ENCODE measurements around the gene SYT6. TPM values are rescaled to one million over a fixed set of nuclear protein-coding genes. Genes with fewer than 3 reads are reported as not detected.
"Not testable (repeated sequence)": the region's sequence is repeated elsewhere in the genome, so short reads cannot be mapped to it uniquely, and the experiment has no call there.

The SYT6 gene
- total RNA-seq, 1 donor from 2014 or later = not detected

DNA sequence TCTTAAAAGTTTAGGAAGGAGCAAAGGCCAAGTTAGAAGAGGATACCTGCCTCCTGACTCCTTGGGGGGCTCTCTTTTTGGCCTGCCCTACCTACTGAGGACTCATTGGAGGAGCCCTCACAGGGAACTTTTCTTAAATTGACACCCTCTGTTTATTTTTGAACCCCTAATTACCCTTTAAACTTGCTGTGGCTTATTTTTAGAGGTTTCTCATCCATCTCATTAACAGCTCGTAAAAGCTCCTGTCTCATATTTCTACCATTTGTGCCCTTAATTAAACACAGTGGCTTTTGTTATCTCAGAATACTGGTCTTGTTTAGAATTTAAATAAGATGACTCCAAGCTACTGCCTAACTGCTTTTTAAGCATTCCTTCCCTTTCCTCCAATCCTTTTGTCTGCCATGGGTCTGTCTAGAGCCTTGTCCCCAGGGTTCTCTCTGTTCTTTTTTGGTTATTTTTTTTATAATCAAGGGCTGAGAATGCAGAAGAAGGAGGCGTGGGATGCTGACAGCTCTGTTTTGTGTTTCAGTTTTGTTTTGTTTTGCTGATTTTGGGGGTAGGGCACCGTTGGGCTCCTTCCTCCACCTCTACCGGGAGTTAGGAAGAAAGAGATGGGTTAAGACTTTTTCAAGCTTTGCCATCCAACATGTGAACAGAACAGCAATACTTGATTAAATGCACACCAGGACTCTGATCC is 78.0 kb downstream of the SYT6 start:
- peaks cover 12% of the 10 kb centered on the region for H3K27me3 Mint-ChIP-seq (ENCODE audit: unreplicated experiment)
- no peaks in the 10 kb centered on the region for H3K4me1 Mint-ChIP-seq (ENCODE audit: unreplicated experiment)
- no peaks in the 10 kb centered on the region for H3K36me3 Mint-ChIP-seq (ENCODE audit: unreplicated experiment)
- H3K27ac Mint-ChIP-seq (ENCODE audit: unreplicated experiment) = no peak overlapping the region
- peaks cover 7% of the 10 kb centered on the region for H3K9me3 Mint-ChIP-seq (ENCODE audit: unreplicated experiment)
- H3K4me3 Mint-ChIP-seq (ENCODE audit: unreplicated experiment) = no peak overlapping the region
- TF ChIP-seq, protein P1, sequence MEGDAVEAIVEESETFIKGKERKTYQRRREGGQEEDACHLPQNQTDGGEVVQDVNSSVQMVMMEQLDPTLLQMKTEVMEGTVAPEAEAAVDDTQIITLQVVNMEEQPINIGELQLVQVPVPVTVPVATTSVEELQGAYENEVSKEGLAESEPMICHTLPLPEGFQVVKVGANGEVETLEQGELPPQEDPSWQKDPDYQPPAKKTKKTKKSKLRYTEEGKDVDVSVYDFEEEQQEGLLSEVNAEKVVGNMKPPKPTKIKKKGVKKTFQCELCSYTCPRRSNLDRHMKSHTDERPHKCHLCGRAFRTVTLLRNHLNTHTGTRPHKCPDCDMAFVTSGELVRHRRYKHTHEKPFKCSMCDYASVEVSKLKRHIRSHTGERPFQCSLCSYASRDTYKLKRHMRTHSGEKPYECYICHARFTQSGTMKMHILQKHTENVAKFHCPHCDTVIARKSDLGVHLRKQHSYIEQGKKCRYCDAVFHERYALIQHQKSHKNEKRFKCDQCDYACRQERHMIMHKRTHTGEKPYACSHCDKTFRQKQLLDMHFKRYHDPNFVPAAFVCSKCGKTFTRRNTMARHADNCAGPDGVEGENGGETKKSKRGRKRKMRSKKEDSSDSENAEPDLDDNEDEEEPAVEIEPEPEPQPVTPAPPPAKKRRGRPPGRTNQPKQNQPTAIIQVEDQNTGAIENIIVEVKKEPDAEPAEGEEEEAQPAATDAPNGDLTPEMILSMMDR (IDR thresholded peaks at IDR 0.05) = no peak
- DNase-seq (ENCODE audit: extremely low spot score, unreplicated experiment) = no peak

DNA sequence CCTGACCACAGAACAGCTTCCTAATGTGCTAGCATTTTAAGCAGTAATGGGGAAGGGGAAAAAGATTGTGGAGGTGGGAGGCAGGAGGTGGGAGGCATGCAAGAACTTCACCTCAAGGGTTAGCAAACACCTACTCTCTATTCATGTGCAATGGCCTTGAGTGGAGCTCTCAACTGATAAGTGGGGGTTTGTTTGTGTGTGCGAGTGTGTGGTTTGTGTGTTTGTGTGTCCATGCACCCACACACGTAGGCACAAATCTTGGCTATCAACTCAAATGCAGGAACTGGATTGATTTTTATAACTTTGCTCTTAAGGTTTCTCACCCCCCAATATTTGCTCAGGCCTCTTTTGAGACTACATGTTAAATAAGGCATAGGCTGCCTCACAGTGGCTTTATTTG is 78.6 kb downstream of the SYT6 start:
- no peak for DNase-seq (ENCODE audit: extremely low spot score, unreplicated experiment)
- H3K4me3 Mint-ChIP-seq (ENCODE audit: unreplicated experiment) = no peak overlapping the region
- H3K4me1 Mint-ChIP-seq (ENCODE audit: unreplicated experiment) = no peaks in the 10 kb centered on the region
- H3K27ac Mint-ChIP-seq (ENCODE audit: unreplicated experiment) = no peak overlapping the region
- H3K36me3 Mint-ChIP-seq (ENCODE audit: unreplicated experiment) = no peaks in the 10 kb centered on the region
- H3K9me3 Mint-ChIP-seq (ENCODE audit: unreplicated experiment) = peaks cover 11% of the 10 kb centered on the region
- H3K27me3 Mint-ChIP-seq (ENCODE audit: unreplicated experiment) = peaks cover 11% of the 10 kb centered on the region
- TF ChIP-seq, protein P1 (IDR thresholded peaks at IDR 0.05) = no peak

DNA sequence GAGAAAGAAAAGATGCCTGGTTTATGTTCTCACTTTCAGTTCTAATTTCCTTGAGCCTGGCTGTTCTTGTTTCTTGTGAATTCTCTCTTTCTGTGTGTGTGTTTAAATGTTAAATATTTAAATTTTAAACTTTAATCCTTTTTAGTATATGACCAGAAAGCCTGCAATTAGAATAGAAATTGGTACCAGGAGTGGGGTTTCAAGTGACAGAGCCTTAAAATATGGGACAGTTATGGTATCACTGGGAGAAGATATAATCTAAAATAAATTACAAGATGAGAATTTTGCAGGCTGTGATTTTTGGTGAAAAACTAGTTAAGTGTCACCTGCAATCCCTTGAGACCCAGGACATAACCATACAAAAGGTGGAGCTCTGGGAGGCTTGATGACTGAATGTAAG is 81.4 kb downstream of the SYT6 start:
- DNase-seq (ENCODE audit: extremely low spot score, unreplicated experiment) = no peak
- H3K27me3 Mint-ChIP-seq (ENCODE audit: unreplicated experiment) = peaks cover 9% of the 10 kb centered on the region
- peaks cover 14% of the 10 kb centered on the region for H3K9me3 Mint-ChIP-seq (ENCODE audit: unreplicated experiment)
- no peaks in the 10 kb centered on the region for H3K36me3 Mint-ChIP-seq (ENCODE audit: unreplicated experiment)
- H3K4me1 Mint-ChIP-seq (ENCODE audit: unreplicated experiment) = no peaks in the 10 kb centered on the region
- no peak overlapping the region for H3K4me3 Mint-ChIP-seq (ENCODE audit: unreplicated experiment)
- TF ChIP-seq, protein P1 (IDR thresholded peaks at IDR 0.05) = no peak
- no peak overlapping the region for H3K27ac Mint-ChIP-seq (ENCODE audit: unreplicated experiment)

- H3K4me1 Mint-ChIP-seq (ENCODE audit: unreplicated experiment); H3K4me3 Mint-ChIP-seq (ENCODE audit: unreplicated experiment); H3K36me3 Mint-ChIP-seq (ENCODE audit: unreplicated experiment); H3K27me3 Mint-ChIP-seq (ENCODE audit: unreplicated experiment); H3K27ac Mint-ChIP-seq (ENCODE audit: unreplicated experiment); DNase-seq (ENCODE audit: extremely low spot score, unreplicated experiment): not testable (repeated sequence)
- H3K9me3 Mint-ChIP-seq (ENCODE audit: unreplicated experiment) = peaks cover 14% of the 10 kb centered on the region
These were observed 83.9 kb downstream of the SYT6 start for GRCh38 chr1:114069762-114070161.

DNA sequence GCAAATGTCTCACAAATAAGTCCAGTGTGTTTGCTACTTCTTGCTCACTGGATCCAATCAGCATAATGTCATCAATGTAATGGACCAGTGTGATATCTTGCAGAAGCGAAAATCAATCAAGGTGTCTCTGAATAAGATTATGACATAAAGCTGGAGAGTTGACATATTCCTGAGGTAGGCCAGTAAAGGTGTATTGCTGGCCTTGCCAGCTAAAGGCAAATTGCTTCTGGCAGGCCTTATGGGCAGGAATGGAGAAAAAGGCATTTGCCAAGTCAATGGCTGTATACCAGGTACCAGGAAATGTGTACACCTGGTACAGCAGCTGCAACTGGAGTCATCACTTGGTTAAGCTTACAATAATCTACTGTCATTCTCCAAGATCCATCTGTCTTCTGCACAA is 85.0 kb downstream of the SYT6 start:
- not testable (repeated sequence) for H3K27ac Mint-ChIP-seq (ENCODE audit: unreplicated experiment); DNase-seq (ENCODE audit: extremely low spot score, unreplicated experiment); H3K27me3 Mint-ChIP-seq (ENCODE audit: unreplicated experiment); H3K36me3 Mint-ChIP-seq (ENCODE audit: unreplicated experiment); H3K4me3 Mint-ChIP-seq (ENCODE audit: unreplicated experiment); H3K4me1 Mint-ChIP-seq (ENCODE audit: unreplicated experiment)
- H3K9me3 Mint-ChIP-seq (ENCODE audit: unreplicated experiment) = peaks cover 14% of the 10 kb centered on the region

GRCh38 chr1:114065671-114066070 is 88.0 kb downstream of the SYT6 start:
- H3K27me3 Mint-ChIP-seq (ENCODE audit: unreplicated experiment) = peaks cover 11% of the 10 kb centered on the region
- H3K4me3 Mint-ChIP-seq (ENCODE audit: unreplicated experiment); H3K27ac Mint-ChIP-seq (ENCODE audit: unreplicated experiment); H3K4me1 Mint-ChIP-seq (ENCODE audit: unreplicated experiment); H3K9me3 Mint-ChIP-seq (ENCODE audit: unreplicated experiment); H3K36me3 Mint-ChIP-seq (ENCODE audit: unreplicated experiment); DNase-seq (ENCODE audit: extremely low spot score, unreplicated experiment): not testable (repeated sequence)

Measured in osteocyte (in vitro differentiated cells).